ENCODE measurements around the gene ACP4. TPM values are rescaled to one million over a fixed set of nuclear protein-coding genes. Genes with fewer than 3 reads are reported as not detected.

ACP4 gene
- total and polyA plus RNA-seq, 2 experiments from 2014 or later = not detected

- Histone ChIP-seq H3K27ac (ENCODE audit: low read depth) (no peak overlapping the region), H4K20me1 (replicated peaks; ENCODE audit: insufficient read depth) (no peaks in the 10 kb centered on the region), H3F3A (replicated peaks; ENCODE audit: low read depth) (peaks cover 4% of the 10 kb centered on the region), H3K79me2 (replicated peaks; ENCODE audit: insufficient read depth) (no peaks in the 10 kb centered on the region), H2AFZ (no peak overlapping the region), H3K4me3 (peak overlapping the region; percentile 37), H3K4me2 (peak overlapping the region; percentile 69), H3K9me2 (ENCODE audit: insufficient read depth) (no peaks in the 10 kb centered on the region), H3K4me1 (ENCODE audit: insufficient read depth) (peaks cover 13% of the 10 kb centered on the region), H3K27me3 (ENCODE audit: insufficient read depth) (peaks cover 76% of the 10 kb centered on the region), H3K36me3 (ENCODE audit: insufficient read depth) (no peaks in the 10 kb centered on the region)
- Mint-ChIP-seq H3K9me3 (peaks cover 95% of the 10 kb centered on the region), H3K4me3 (no peak overlapping the region), H3K36me3 (ENCODE audit: low read depth) (peaks cover 33% of the 10 kb centered on the region), H3K27ac (no peak overlapping the region), H3K4me1 (no peaks in the 10 kb centered on the region), H3K27me3 (ENCODE audit: insufficient read depth, low read depth, poor library complexity) (peaks cover 13% of the 10 kb centered on the region)
- TF ChIP-seq REST (IDR thresholded peaks at IDR 0.05; ENCODE audit: unreplicated experiment) (no peak), EZH2 (IDR thresholded peaks at IDR 0.05; ENCODE audit: low read depth, unreplicated experiment) (peak; percentile 38), CTCF (conservative IDR thresholded peaks at IDR 0.05; ENCODE audit: low read depth in 2 of 2) (no peak), STAT1 (IDR thresholded peaks at IDR 0.05; ENCODE audit: unreplicated experiment) (no peak)
- peak; percentile 90 for DNase-seq (ENCODE audit: low spot score)
- ATAC-seq = peak; percentile 49; the same call in 2 of the 3 replicates
Measured at GRCh38 chr19:50777830-50778303, 12.3 kb upstream of the ACP4 start.

GRCh38 chr19:50778906-50779430, 11.2 kb upstream of the ACP4 start:
- peaks cover 16% of the 10 kb centered on the region for H3K27me3 Mint-ChIP-seq (ENCODE audit: insufficient read depth, low read depth, poor library complexity)
- no peak overlapping the region for H3K4me2 ChIP-seq
- no peak overlapping the region for H2AFZ ChIP-seq
- H3K36me3 ChIP-seq (ENCODE audit: insufficient read depth) = no peaks in the 10 kb centered on the region
- no peak overlapping the region for H3K4me3 Mint-ChIP-seq
- no peak for ATAC-seq
- TF ChIP-seq CTCF (conservative IDR thresholded peaks at IDR 0.05; ENCODE audit: low read depth in 2 of 2) = no peak
- no peak for TF ChIP-seq CREB1 (CRISPR knock-in tag; IDR thresholded peaks at IDR 0.05; ENCODE audit: low read depth)
- no peak for TF ChIP-seq EZH2phosphoT487 (IDR thresholded peaks at IDR 0.05; ENCODE audit: unreplicated experiment)
- no peak for TF ChIP-seq STAT1 (IDR thresholded peaks at IDR 0.05; ENCODE audit: unreplicated experiment)
- no peak overlapping the region for H3K4me3 ChIP-seq
- no peaks in the 10 kb centered on the region for H4K20me1 ChIP-seq (replicated peaks; ENCODE audit: insufficient read depth)
- peaks cover 34% of the 10 kb centered on the region for H3K36me3 Mint-ChIP-seq (ENCODE audit: low read depth)
- no peaks in the 10 kb centered on the region for H3K4me1 Mint-ChIP-seq
- no peak overlapping the region for H3K27ac Mint-ChIP-seq
- H3F3A ChIP-seq (replicated peaks; ENCODE audit: low read depth) = peaks cover 4% of the 10 kb centered on the region
- peaks cover 71% of the 10 kb centered on the region for H3K27me3 ChIP-seq (ENCODE audit: insufficient read depth)
- H3K9me3 Mint-ChIP-seq = peaks cover 93% of the 10 kb centered on the region
- peaks cover 13% of the 10 kb centered on the region for H3K4me1 ChIP-seq (ENCODE audit: insufficient read depth)
- no peaks in the 10 kb centered on the region for H3K79me2 ChIP-seq (replicated peaks; ENCODE audit: insufficient read depth)
- H3K27ac ChIP-seq (ENCODE audit: low read depth) = no peak overlapping the region
- H3K9me2 ChIP-seq (ENCODE audit: insufficient read depth) = no peaks in the 10 kb centered on the region
- peak; percentile 77 for DNase-seq (ENCODE audit: low spot score)

Data from GM23338 (cell line).